Upper lobe of left lung (tissue), 6 donors: ENCODE data around the gene EEIG1. TPM values are rescaled to one million over a fixed set of nuclear protein-coding genes. Genes with fewer than 3 reads are reported as not detected.
A peak's percentile ranks its signal among the peaks of the same experiment; 100 is the strongest.

ENCODE experiments used
- ATAC-seq, 2 donors: fragments of 200-7000 bp; cut with Tn5 transposase; one replicate each; pipeline ENCODE4 v1.9.1; 2022; ENCODE audit warnings: mild to moderate bottlenecking in 2 of 2, moderate library complexity in 2 of 2; ENCODE audit not compliant: low FRiP score in 2 of 2
- DNase-seq, 2 donors: peaks; one replicate each; pipeline ENCODE4 v3.0.0-alpha.2; 2019 to 2020
- H3K27ac ChIP-seq, 4 donors: fragments of 200-600 bp; sonication (generic); one replicate each; pipeline ENCODE4 v1.5.1; 2016 to 2019
- H3K27me3 ChIP-seq, 4 donors: fragments of 200-600 bp; sonication (generic); one replicate each; pipeline ENCODE4 v1.5.1; 2017 to 2019
- H3K36me3 ChIP-seq, 4 donors: fragments of 200-600 bp; sonication (generic); one replicate each; pipeline ENCODE4 v1.5.1; 2016 to 2019
- H3K4me1 ChIP-seq, 4 donors: fragments of 200-600 bp; sonication (generic); one replicate each; pipeline ENCODE4 v1.5.1; 2018 to 2019
- H3K4me3 ChIP-seq, 4 donors: fragments of 200-600 bp; sonication (generic); one replicate each; pipeline ENCODE4 v1.5.1; 2017 to 2019; ENCODE audit warnings: mild to moderate bottlenecking in 2 of 4, moderate library complexity in 1 of 4
- H3K9me3 ChIP-seq, 4 donors: fragments of 200-600 bp; sonication (generic); one replicate each; pipeline ENCODE4 v1.5.1; 2018 to 2019
- EP300 ChIP-seq, 4 donors: sonication (generic); formaldehyde crosslinking; IDR thresholded peaks; one replicate each; pipeline ENCODE4 v1.5.1; 2017; ENCODE audit warnings: antibody characterized with exemption in 4 of 4, control low read depth in 2 of 4
- POLR2A ChIP-seq, 4 donors: fragments of 450-650 bp; IDR thresholded peaks; one replicate each; pipeline ENCODE4 v1.5.1; 2016 to 2017; ENCODE audit warnings: antibody characterized with exemption in 4 of 4, mild to moderate bottlenecking in 2 of 4
- POLR2AphosphoS5 ChIP-seq, 2 donors: sonication (generic); formaldehyde crosslinking; IDR thresholded peaks; one replicate each; pipeline ENCODE4 v1.5.1; 2017; ENCODE audit warnings: antibody characterized with exemption in 2 of 2
- WGBS, 2 donors: methylation state at CpG; one replicate each; pipeline ENCODE4 v1.1.5; 2017 to 2018; 5-methylcytosine and 5-hydroxymethylcytosine counted together
- total RNA-seq, 6 donors: library from RNA; depleted of rRNA in 4 of 6; stranded (reverse); fragments of >200 nt in 4 of 6; gene quantifications; one replicate each; pipeline versions ENCODE4 v1.1.0 to v1.2.1, GENCODE V29; 2016 to 2021
- TF ChIP-seq, protein P1 (sequence below), 6 experiments: fragments of 450-650 bp in 4 of 6; fragments of 200-600 bp in 2 of 6; sonication (generic) in 2 of 6; IDR thresholded peaks; one replicate each; pipeline ENCODE4 v1.5.1; 2016 to 2019; ENCODE audit warnings: antibody characterized with exemption in 6 of 6
- donor health status: DM: no; HTN: no; CAD: no; lungs with moderate emphysema.
- donor health status: DM: no; HTN: yes; CAD: no; lungs with severe emphysema.

EEIG1 gene
- total RNA-seq, 6 donors from 2014 or later, result 17.8 to 60.7 (median 48.0) TPM

DNA sequence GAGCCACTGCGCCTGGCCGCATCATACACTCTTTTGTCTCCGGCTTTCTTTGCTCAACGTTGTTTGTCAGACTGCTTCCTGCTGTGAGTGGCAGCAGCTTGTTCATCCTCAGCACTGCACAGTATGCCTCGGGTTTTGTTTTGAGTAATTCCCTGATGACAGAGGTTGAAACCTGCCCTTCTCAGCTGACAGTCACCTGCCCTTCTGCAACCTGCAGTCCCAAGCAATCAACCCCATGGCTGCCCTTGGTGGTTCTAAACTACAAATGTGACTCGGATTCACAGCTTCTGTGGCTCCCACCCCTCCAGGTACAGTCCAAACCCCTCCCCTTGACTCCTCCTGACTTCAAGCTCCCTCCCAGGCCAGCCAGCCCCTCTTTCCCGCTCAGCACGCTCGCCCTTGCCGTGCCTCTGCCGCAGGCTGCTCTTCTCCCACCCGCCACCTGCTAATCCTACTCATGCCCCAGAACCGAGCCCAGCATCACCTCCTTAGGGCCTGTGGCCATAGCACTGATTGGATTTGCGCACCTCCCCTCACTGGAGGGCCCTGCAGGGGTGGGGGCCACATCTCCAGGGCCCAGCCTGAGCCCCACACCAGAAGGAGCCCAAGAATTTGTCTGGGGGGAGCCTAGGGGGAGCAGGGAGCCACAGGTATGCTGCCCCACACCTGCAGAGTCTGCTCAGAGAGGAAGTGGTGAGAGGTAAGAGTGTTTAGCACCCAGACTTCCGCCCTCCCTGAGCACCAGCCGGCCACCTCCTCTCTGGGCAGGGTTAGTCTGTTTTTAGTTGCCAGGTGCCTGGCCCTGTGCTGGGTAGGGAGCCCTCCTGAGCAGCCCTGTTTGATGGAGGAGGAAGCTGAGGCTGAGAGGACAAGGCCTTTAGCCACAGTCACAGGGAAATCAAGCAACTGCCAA lies 10.1 kb downstream of the EEIG1 start:
- Histone ChIP-seq H3K27me3 (no peaks in the 10 kb centered on the region), H3K4me3 (no peak overlapping the region), H3K36me3 (no peaks in the 10 kb centered on the region), H3K9me3 (no peaks in the 10 kb centered on the region), H3K27ac (peak overlapping the region; percentile 25 to 60 (median 56)), H3K4me1 (peaks cover 79 to 96% (median 87%) of the 10 kb centered on the region in 4 donors)
- 70 to 73% methylated on average over 16 of the region's 16 CpGs for WGBS, 2 donors
- TF ChIP-seq POLR2AphosphoS5 (IDR thresholded peaks at IDR 0.05), result no peak
- TF ChIP-seq EP300 (IDR thresholded peaks at IDR 0.05), result no peak
- TF ChIP-seq, protein P1, sequence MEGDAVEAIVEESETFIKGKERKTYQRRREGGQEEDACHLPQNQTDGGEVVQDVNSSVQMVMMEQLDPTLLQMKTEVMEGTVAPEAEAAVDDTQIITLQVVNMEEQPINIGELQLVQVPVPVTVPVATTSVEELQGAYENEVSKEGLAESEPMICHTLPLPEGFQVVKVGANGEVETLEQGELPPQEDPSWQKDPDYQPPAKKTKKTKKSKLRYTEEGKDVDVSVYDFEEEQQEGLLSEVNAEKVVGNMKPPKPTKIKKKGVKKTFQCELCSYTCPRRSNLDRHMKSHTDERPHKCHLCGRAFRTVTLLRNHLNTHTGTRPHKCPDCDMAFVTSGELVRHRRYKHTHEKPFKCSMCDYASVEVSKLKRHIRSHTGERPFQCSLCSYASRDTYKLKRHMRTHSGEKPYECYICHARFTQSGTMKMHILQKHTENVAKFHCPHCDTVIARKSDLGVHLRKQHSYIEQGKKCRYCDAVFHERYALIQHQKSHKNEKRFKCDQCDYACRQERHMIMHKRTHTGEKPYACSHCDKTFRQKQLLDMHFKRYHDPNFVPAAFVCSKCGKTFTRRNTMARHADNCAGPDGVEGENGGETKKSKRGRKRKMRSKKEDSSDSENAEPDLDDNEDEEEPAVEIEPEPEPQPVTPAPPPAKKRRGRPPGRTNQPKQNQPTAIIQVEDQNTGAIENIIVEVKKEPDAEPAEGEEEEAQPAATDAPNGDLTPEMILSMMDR (IDR thresholded peaks at IDR 0.05), result no peak
- no peak for TF ChIP-seq POLR2A (IDR thresholded peaks at IDR 0.05)
- no peak for DNase-seq
- no peak for ATAC-seq

DNA sequence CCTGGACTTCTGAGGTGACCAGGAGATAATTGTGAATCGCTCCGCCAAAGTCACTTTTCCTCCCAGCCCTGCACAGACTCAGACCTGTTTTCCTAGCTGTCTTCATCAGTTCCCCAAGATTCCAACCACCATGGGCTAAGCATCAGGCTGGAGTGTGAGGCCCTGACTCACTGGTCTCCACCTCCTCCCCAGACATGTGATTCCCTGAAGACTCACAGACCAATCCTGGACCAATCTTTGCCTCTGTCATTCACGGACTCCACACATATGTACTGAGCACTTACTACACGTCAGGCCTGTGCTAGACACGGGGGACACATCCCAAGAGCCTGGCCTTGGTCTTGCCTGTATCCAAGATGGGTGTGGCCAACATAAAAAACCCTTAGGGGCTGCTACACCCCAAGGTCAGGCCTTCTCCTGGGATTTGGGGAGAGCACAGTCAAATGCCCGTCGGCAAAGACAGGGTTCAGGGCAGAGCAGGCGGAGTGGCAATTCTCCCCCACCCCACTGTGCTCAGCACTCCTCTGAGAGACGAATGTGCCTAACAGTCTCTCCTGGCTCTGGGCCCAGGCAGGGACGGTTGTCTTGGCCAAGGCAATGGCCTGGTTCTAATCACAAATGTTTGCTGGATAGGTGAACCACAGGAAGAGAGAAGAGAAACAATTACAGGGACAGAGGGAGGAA lies 11.9 kb downstream of the EEIG1 start:
- DNase-seq (no peak), ATAC-seq (peak in 1 of 2 donors; percentile 15)
- TF ChIP-seq EP300 (IDR thresholded peaks at IDR 0.05), result no peak
- TF ChIP-seq, protein P1 (IDR thresholded peaks at IDR 0.05), result no peak
- TF ChIP-seq POLR2A (IDR thresholded peaks at IDR 0.05), result no peak
- no peak for TF ChIP-seq POLR2AphosphoS5 (IDR thresholded peaks at IDR 0.05)
- Histone ChIP-seq H3K27me3 (no peaks in the 10 kb centered on the region), H3K4me1 (peaks cover 67 to 94% (median 84%) of the 10 kb centered on the region in 4 donors), H3K4me3 (no peak overlapping the region), H3K27ac (peak overlapping the region; percentile 27 to 88 (median 58)), H3K36me3 (no peaks in the 10 kb centered on the region), H3K9me3 (no peaks in the 10 kb centered on the region)
- WGBS, 2 donors, result 64 to 69% methylated on average over 8 to 10 of the region's 10 CpGs

DNA sequence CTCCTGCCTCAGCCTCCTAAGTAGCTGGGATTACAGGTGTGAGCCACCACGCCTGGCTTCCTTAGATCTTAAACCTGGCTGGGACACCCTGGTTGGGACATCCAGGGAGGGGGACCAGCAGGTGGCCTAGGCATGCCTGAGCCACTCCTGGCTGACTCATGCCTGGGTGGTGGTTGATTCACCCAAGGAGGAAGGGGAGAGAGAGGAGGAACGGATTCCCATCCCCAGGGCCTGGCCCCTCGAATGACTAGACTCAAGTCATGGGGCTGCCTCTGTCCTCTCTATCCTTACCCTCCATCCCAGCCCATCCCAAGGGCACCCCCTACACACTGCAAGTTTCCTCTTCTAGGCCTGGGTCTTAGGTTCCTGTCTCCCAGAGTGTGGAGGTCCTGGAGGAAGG lies 12.7 kb downstream of the EEIG1 start:
- Histone ChIP-seq H3K36me3 (no peaks in the 10 kb centered on the region), H3K27ac (peak overlapping the region; percentile 57 to 88 (median 70)), H3K9me3 (no peaks in the 10 kb centered on the region), H3K4me1 (peaks cover 59 to 93% (median 84%) of the 10 kb centered on the region in 4 donors), H3K27me3 (no peaks in the 10 kb centered on the region), H3K4me3 (no peak overlapping the region)
- TF ChIP-seq EP300 (IDR thresholded peaks at IDR 0.05) (no peak), POLR2AphosphoS5 (IDR thresholded peaks at IDR 0.05) (no peak), POLR2A (IDR thresholded peaks at IDR 0.05) (no peak)
- TF ChIP-seq, protein P1 (IDR thresholded peaks at IDR 0.05), result no peak
- DNase-seq (peak in 1 of 2 donors; percentile 69), ATAC-seq (no peak)
- 63 to 100% methylated on average over 1 to 3 of the region's 3 CpGs for WGBS, 2 donors

DNA sequence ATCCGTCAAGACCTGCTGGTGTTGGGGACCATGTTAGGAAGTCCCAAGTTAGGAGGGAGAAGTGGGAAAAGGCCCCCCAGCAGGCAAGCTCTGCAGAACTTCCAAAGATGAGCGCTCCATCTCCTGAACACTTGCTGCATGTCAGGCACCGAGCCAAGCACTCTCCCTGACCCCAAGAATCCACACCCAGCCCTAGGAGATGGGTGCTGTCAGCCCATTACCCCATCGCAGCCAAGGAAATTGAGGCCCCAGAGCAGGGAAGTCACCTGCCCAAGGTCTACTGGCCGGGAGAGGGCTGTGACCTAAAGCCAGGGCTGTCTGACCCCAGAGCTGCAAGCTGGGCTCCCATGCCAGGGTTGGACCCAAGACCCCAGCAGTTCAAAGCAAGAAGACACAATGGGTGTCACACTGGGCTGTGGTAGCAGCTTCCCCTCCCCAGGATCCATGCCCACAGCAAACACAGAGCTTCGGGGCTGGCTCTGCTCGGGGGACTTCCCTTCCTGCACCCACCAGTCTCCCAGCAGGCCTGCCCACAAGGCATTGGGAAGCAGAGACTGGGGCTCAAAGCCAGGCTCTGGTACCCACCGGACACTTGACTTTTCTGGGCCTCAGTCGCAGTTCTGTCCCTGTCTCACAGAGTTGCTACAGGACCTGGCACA lies 13.5 kb downstream of the EEIG1 start:
- Histone ChIP-seq H3K36me3 (no peaks in the 10 kb centered on the region), H3K27ac (peak overlapping the region; percentile 81 to 90 (median 88)), H3K9me3 (no peaks in the 10 kb centered on the region), H3K27me3 (no peaks in the 10 kb centered on the region), H3K4me1 (peaks cover 58 to 86% (median 82%) of the 10 kb centered on the region in 4 donors), H3K4me3 (no peak overlapping the region)
- ATAC-seq, result no peak
- DNase-seq, result no peak
- TF ChIP-seq POLR2AphosphoS5 (IDR thresholded peaks at IDR 0.05) (no peak), POLR2A (IDR thresholded peaks at IDR 0.05) (no peak), EP300 (IDR thresholded peaks at IDR 0.05) (no peak)
- TF ChIP-seq, protein P1 (IDR thresholded peaks at IDR 0.05), result no peak
- WGBS, 2 donors, result 82 to 89% methylated on average over 4 to 9 of the region's 9 CpGs
